Activated CD8-positive, alpha-beta memory T cell treated with anti-CD3 and anti-CD28 coated beads, Interleukin-2, amount 50 U/mL, for 1 hour (primary cell): ENCODE results near the gene GALR1.

Source experiments
- DNase-seq: peaks from one replicate; pipeline ENCODE4 v3.0.0-alpha.2; 2020; ENCODE audit errors: extremely low read depth

GALR1 gene

DNA sequence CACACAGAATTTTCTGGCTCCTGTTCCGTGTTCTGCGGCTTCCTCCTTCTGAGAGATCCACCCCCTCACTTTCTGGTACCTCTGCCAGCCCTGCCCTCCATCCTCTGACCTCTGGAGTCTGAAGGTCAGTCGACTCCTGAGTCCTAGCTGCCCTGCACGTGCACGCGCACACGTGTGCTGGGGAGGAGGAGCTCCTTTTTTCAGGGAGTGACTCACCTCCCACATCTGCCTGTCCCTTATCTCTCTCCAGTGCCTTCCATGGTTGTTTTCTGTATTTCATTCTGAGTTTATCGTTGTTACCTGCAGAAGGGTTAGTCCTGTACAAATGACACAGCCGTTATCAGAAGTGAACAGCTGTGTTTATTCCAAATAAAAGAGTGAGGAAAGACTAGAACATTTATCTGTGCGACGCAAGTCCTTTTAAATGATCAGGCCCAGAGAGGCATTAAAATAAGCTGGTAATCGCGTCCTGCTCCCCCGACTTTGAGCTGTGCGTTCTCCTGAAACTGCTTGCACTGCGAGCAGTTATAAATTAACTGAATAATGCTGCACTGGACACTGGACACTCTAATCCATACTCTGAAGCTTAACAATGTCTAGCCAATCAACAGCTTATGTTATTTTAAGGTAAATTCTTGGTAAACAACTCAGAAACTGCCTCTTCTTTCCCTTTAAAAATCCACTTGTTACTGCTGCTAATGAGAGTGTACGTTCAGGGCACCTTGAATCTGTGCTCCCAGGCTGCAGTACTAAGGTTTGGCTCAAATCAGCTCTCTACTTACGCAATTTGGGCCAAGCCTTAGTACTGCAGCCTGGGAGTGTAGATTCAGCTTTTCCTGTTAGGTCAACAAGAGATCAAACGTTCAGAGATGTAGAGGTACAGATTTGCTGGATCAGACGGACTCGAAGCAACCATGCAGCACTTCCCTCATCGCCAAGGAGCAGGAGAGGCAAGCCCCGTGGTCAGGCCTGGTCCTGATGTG, 72.5 kb downstream of the GALR1 start:
- no peak for DNase-seq

DNA sequence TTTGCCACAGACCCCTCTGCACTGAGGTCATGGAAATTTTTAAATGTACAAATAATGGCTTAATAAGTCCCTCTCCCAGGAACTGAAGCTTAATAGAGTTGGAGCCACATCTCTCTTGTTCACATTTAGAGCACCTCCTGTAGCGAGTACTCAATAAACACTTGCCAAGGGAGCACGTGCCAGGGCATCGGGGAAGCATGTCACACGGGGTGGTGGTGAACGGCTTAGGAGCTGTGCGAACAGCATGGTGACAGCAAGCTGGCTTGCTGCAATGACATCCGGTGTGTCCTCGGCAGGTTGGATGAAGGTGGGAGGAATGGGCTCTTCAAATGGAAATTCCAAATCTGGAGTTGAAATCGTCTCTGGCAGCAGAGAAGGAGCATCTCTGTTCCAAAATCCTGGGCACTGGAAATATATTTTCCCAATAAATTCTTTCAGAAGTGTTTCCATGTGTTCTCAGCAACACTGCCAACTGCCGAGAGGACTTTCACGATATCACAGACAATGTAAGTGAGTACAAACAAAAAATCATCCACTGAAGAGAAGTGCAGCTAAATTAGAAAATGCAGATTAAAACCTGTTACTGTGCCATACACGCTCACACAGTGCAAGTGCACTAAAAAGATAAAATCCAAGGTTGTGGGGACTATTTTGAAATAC, 74.1 kb downstream of the GALR1 start:
- DNase-seq, result no peak
